Measurements from ENCODE around the gene EIF3D.

DNA sequence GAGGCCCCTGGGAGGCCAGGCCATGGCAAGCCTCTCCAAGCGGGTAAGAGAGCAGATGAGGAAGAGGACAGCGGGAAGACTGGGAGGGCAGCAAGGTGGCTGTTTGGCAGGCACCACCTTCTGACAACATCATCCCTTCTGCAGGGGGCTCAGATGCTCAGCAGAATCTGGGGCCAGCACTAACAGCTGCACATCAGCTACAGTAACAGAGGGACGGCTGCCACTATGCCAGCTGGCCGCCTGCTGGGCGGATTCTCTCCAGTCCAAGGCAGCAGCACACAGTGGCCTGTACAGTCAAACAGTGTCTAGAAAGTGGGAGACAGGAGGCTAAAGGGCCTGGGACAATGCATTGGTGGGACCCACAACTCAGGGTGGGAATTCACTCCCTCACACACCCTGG lies 36.9 kb downstream of the EIF3D start:
- TF ChIP-seq NR3C1 (CRISPR knock-in tag; conservative IDR thresholded peaks at IDR 0.05; ENCODE audit: low read depth): no peak
- TF ChIP-seq, protein P1, sequence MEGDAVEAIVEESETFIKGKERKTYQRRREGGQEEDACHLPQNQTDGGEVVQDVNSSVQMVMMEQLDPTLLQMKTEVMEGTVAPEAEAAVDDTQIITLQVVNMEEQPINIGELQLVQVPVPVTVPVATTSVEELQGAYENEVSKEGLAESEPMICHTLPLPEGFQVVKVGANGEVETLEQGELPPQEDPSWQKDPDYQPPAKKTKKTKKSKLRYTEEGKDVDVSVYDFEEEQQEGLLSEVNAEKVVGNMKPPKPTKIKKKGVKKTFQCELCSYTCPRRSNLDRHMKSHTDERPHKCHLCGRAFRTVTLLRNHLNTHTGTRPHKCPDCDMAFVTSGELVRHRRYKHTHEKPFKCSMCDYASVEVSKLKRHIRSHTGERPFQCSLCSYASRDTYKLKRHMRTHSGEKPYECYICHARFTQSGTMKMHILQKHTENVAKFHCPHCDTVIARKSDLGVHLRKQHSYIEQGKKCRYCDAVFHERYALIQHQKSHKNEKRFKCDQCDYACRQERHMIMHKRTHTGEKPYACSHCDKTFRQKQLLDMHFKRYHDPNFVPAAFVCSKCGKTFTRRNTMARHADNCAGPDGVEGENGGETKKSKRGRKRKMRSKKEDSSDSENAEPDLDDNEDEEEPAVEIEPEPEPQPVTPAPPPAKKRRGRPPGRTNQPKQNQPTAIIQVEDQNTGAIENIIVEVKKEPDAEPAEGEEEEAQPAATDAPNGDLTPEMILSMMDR (IDR thresholded peaks at IDR 0.05): no peak

All from WTC11 (cell line).